UCSD-AML1 (cell line): ENCODE data around the gene ECPAS.
"Not testable (repeated sequence)": the region's sequence is repeated elsewhere in the genome, so short reads cannot be mapped to it uniquely, and the experiment has no call there.

Experiments
- DNase-seq: peaks from one replicate; lab custom pipeline; 2025; ENCODE audit not compliant: unreplicated experiment; lab: John Stamatoyannopoulos, UW

Gene ECPAS

GRCh38 chr9:111413996-111414395 is 70.2 kb downstream of the ECPAS start:
- no peak for DNase-seq

GRCh38 chr9:111412280-111412679 is 71.9 kb downstream of the ECPAS start:
- DNase-seq = no peak

- DNase-seq = no peak
Measured at GRCh38 chr9:111411266-111411665, 72.9 kb downstream of the ECPAS start.

GRCh38 chr9:111407813-111408212 is 76.4 kb downstream of the ECPAS start:
- DNase-seq = no peak

GRCh38 chr9:111405701-111406100 is 78.5 kb downstream of the ECPAS start:
- DNase-seq = no peak

GRCh38 chr9:111401486-111401885 is 82.7 kb downstream of the ECPAS start:
- DNase-seq = not testable (repeated sequence)

- DNase-seq = no peak
Measured at GRCh38 chr9:111400564-111400898, 83.7 kb downstream of the ECPAS start.

- DNase-seq = no peak
Measured at GRCh38 chr9:111399772-111400563, 84.2 kb downstream of the ECPAS start.

- no peak for DNase-seq
Measured at GRCh38 chr9:111399211-111399739, 84.9 kb downstream of the ECPAS start.

GRCh38 chr9:111393971-111394370 is 90.2 kb downstream of the ECPAS start:
- no peak for DNase-seq

- no peak for DNase-seq
Measured at GRCh38 chr9:111389406-111389805, 94.8 kb downstream of the ECPAS start.

GRCh38 chr9:111386386-111386785 is 97.8 kb downstream of the ECPAS start:
- no peak for DNase-seq

- DNase-seq = no peak
Measured at GRCh38 chr9:111381006-111381405, 103.2 kb downstream of the ECPAS start.

- no peak for DNase-seq
Measured at GRCh38 chr9:111375817-111376564, 108.2 kb downstream of the ECPAS start.

- DNase-seq = no peak
Measured at GRCh38 chr9:111375062-111375461, 109.1 kb downstream of the ECPAS start.

GRCh38 chr9:111372297-111372696 is 111.9 kb downstream of the ECPAS start:
- no peak for DNase-seq

- no peak for DNase-seq
Measured at GRCh38 chr9:111366978-111367377, 117.2 kb downstream of the ECPAS start.

GRCh38 chr9:111362526-111362925 is 121.7 kb downstream of the ECPAS start:
- DNase-seq = no peak

GRCh38 chr9:111360881-111361280 is 123.3 kb downstream of the ECPAS start:
- no peak for DNase-seq

GRCh38 chr9:111356481-111357244 is 127.5 kb downstream of the ECPAS start:
- no peak for DNase-seq

- DNase-seq = no peak
Measured at GRCh38 chr9:111352545-111352944, 131.6 kb downstream of the ECPAS start.
